ENCODE data around the gene LPP.

Gene LPP

GRCh38 chr3:188559072-188559429 is 405.1 kb downstream of the LPP start:
- DNase-seq (ENCODE audit: low read depth) = no peak

- DNase-seq (ENCODE audit: low read depth) = no peak
These were observed 405.9 kb downstream of the LPP start for GRCh38 chr3:188559856-188560255.

GRCh38 chr3:188562144-188562543 is 408.2 kb downstream of the LPP start:
- no peak for DNase-seq (ENCODE audit: low read depth)

GRCh38 chr3:188567478-188568195 is 413.7 kb downstream of the LPP start:
- no peak for DNase-seq (ENCODE audit: low read depth)

GRCh38 chr3:188568736-188569135 is 414.8 kb downstream of the LPP start:
- no peak for DNase-seq (ENCODE audit: low read depth)

GRCh38 chr3:188571531-188572095 is 417.7 kb downstream of the LPP start:
- no peak for DNase-seq (ENCODE audit: low read depth)

- DNase-seq (ENCODE audit: low read depth) = no peak
These were observed 419.5 kb downstream of the LPP start for GRCh38 chr3:188573291-188573940.

GRCh38 chr3:188573956-188574355 is 420.0 kb downstream of the LPP start:
- no peak for DNase-seq (ENCODE audit: low read depth)

GRCh38 chr3:188574885-188575284 is 420.9 kb downstream of the LPP start:
- no peak for DNase-seq (ENCODE audit: low read depth)

GRCh38 chr3:188575501-188575900 is 421.5 kb downstream of the LPP start:
- DNase-seq (ENCODE audit: low read depth) = no peak

GRCh38 chr3:188577539-188577938 is 423.6 kb downstream of the LPP start:
- no peak for DNase-seq (ENCODE audit: low read depth)

GRCh38 chr3:188578576-188579363 is 424.8 kb downstream of the LPP start:
- no peak for DNase-seq (ENCODE audit: low read depth)

- DNase-seq (ENCODE audit: low read depth) = no peak
These were observed 426.3 kb downstream of the LPP start for GRCh38 chr3:188580223-188580622.

GRCh38 chr3:188580659-188581058 is 426.7 kb downstream of the LPP start:
- no peak for DNase-seq (ENCODE audit: low read depth)

GRCh38 chr3:188581365-188581764 is 427.4 kb downstream of the LPP start:
- no peak for DNase-seq (ENCODE audit: low read depth)

GRCh38 chr3:188581792-188582191 is 427.8 kb downstream of the LPP start:
- DNase-seq (ENCODE audit: low read depth) = no peak

GRCh38 chr3:188583341-188584161 is 429.6 kb downstream of the LPP start:
- peak; percentile 11 for DNase-seq (ENCODE audit: low read depth)

GRCh38 chr3:188584162-188584529 is 430.2 kb downstream of the LPP start:
- peak; percentile 29 for DNase-seq (ENCODE audit: low read depth)

- no peak for DNase-seq (ENCODE audit: low read depth)
These were observed 431.2 kb downstream of the LPP start for GRCh38 chr3:188584958-188585689.

- no peak for DNase-seq (ENCODE audit: low read depth)
These were observed 435.1 kb downstream of the LPP start for GRCh38 chr3:188589071-188589470.

GRCh38 chr3:188589771-188590170 is 435.8 kb downstream of the LPP start:
- DNase-seq (ENCODE audit: low read depth) = no peak

All from activated T-cell treated with anti-CD3 and anti-CD28 coated beads for 24 hours (primary cell).